CD14-positive monocyte (primary cell): ENCODE results near the gene ZNF740. TPM values are rescaled to one million over a fixed set of nuclear protein-coding genes. Genes with fewer than 3 reads are reported as not detected.

Experiments used
- DNase-seq, 3 donors: peaks; one replicate each; pipeline ENCODE4 v3.0.0-alpha.2; 2011 to 2022
- H2AFZ ChIP-seq: 2 replicates; pipeline ENCODE4 v1.6.0; 2012; ENCODE audit warnings: mild to moderate bottlenecking, low read depth, low read length, inconsistent platforms; ENCODE audit not compliant: insufficient read depth, poor library complexity, severe bottlenecking
- H3K27ac ChIP-seq, 2 donors: 1 replicate in 1 of 2; 2 replicates in 1 of 2; pipeline ENCODE4 v1.5.1; 2012 to 2013; ENCODE audit warnings: low read length in 2 of 2, control low read depth in 1 of 2, inconsistent platforms in 1 of 2, low read depth in 1 of 2, mild to moderate bottlenecking in 1 of 2
- H3K27me3 ChIP-seq, 2 donors: one replicate each; pipeline versions ENCODE4 v1.6.0 to v1.6.1; 2011 to 2013; ENCODE audit warnings: low read length in 2 of 2; ENCODE audit not compliant: control insufficient read depth in 2 of 2, insufficient read depth in 2 of 2
- H3K36me3 ChIP-seq, 2 donors: replicated peaks in 1 of 2; 1 replicate in 1 of 2; 2 replicates in 1 of 2; pipeline versions ENCODE4 v1.5.1 to v1.6.1; 2012 to 2013; ENCODE audit warnings: low read length in 2 of 2, control low read depth in 1 of 2, inconsistent platforms in 1 of 2, mild to moderate bottlenecking in 1 of 2; ENCODE audit not compliant: insufficient read depth in 2 of 2, control insufficient read depth in 1 of 2
- H3K4me1 ChIP-seq, 2 donors: 1 replicate in 1 of 2; 2 replicates in 1 of 2; pipeline versions ENCODE4 v1.5.1 to v1.6.1; 2012 to 2013; ENCODE audit warnings: low read length in 2 of 2, control low read depth in 1 of 2, inconsistent platforms in 1 of 2, mild to moderate bottlenecking in 1 of 2, moderate library complexity in 1 of 2; ENCODE audit not compliant: insufficient read depth in 2 of 2, control insufficient read depth in 1 of 2
- H3K4me2 ChIP-seq: replicated peaks from 2 replicates; pipeline ENCODE3; 2012; ENCODE audit warnings: low read length, moderate library complexity, mild to moderate bottlenecking; ENCODE audit not compliant: poor library complexity, severe bottlenecking; ENCODE audit errors: extremely low read depth
- H3K4me3 ChIP-seq, 3 experiments: fragments of 200-600 bp in 1 of 3; sonication (generic) in 1 of 3; replicated peaks in 1 of 3; 1 replicate in 2 of 3; 2 replicates in 1 of 3; pipeline ENCODE4 v1.5.1; 2011 to 2013; ENCODE audit warnings: low read length in 3 of 3, mild to moderate bottlenecking in 3 of 3, control low read depth in 2 of 3, low read depth in 2 of 3, inconsistent platforms in 1 of 3, moderate library complexity in 1 of 3
- H3K79me2 ChIP-seq: 2 replicates; pipeline ENCODE4 v1.6.0; 2012; ENCODE audit warnings: mild to moderate bottlenecking, control low read depth, inconsistent platforms, low read length, moderate library complexity; ENCODE audit not compliant: insufficient read depth
- H3K9ac ChIP-seq: 2 replicates; pipeline ENCODE4 v1.6.0; 2017; ENCODE audit warnings: low read length, mild to moderate bottlenecking; ENCODE audit not compliant: insufficient read depth, poor library complexity, severe bottlenecking
- H3K9me3 ChIP-seq, 2 donors: replicated peaks in 1 of 2; 1 replicate in 1 of 2; 2 replicates in 1 of 2; pipeline versions ENCODE4 v1.5.1 to v1.6.1; 2012 to 2013; ENCODE audit warnings: low read length in 2 of 2, control low read depth in 1 of 2; ENCODE audit not compliant: control insufficient read depth in 1 of 2, insufficient read depth in 1 of 2
- H4K20me1 ChIP-seq: 2 replicates; pipeline ENCODE4 v1.6.0; 2012; ENCODE audit warnings: mild to moderate bottlenecking, low read length, control low read depth, moderate library complexity; ENCODE audit not compliant: insufficient read depth
- H3K27ac Mint-ChIP-seq, 7 donors: one replicate each; pipeline ENCODE4 v1.8.0; 2020; ENCODE audit warnings: mild to moderate bottlenecking in 7 of 7, mixed read lengths in 7 of 7, moderate library complexity in 6 of 7, inconsistent platforms in 2 of 7
- H3K27me3 Mint-ChIP-seq, 3 donors: one replicate each; pipeline ENCODE4 v1.8.0; 2021 to 2022; ENCODE audit warnings: low read depth in 3 of 3, mild to moderate bottlenecking in 3 of 3, mixed read lengths in 3 of 3, moderate library complexity in 3 of 3, inconsistent platforms in 1 of 3
- H3K36me3 Mint-ChIP-seq, 2 donors: one replicate each; pipeline ENCODE4 v1.8.0; 2020; ENCODE audit warnings: mixed read lengths in 2 of 2, inconsistent platforms in 1 of 2, mild to moderate bottlenecking in 1 of 2
- H3K4me1 Mint-ChIP-seq: one replicate; pipeline ENCODE4 v1.8.0; 2020; ENCODE audit warnings: mild to moderate bottlenecking, mixed read lengths
- H3K4me3 Mint-ChIP-seq, 2 donors: one replicate each; pipeline ENCODE4 v1.8.0; 2020; ENCODE audit warnings: mild to moderate bottlenecking in 2 of 2, mixed read lengths in 2 of 2, moderate library complexity in 1 of 2
- H3K9me3 Mint-ChIP-seq, 7 donors: one replicate each; pipeline ENCODE4 v1.8.0; 2020 to 2022; ENCODE audit warnings: mixed read lengths in 7 of 7, mild to moderate bottlenecking in 6 of 7, moderate library complexity in 6 of 7, inconsistent platforms in 2 of 7
- CTCF ChIP-seq: fragments of 200-600 bp; IDR thresholded peaks from one replicate; pipeline ENCODE4 v1.8.0; 2022; ENCODE audit warnings: antibody characterized with exemption, mild to moderate bottlenecking
- WGBS: methylation state at CpG from one replicate; pipeline ENCODE4 v1.1.5; 2013; ENCODE audit warnings: missing lambda C conversion rate; ENCODE audit not compliant: insufficient coverage; 5-methylcytosine and 5-hydroxymethylcytosine counted together
- intact Hi-C, 2 donors: fragments of 100-400 bp; cut with micrococcal nuclease; formaldehyde crosslinking; loops; one replicate each; pipeline versions ENCODE4 v1.15.0 to v1.15.1; 2023
- polyA plus RNA-seq, 3 donors: library from polyadenylated mRNA; depleted of rRNA in 1 of 3; unstranded in 2 of 3; stranded (reverse) in 1 of 3; fragments of 300-500 nt in 2 of 3; fragments of >200 nt in 1 of 3; fragmentation: Illumina TruSeq in 2 of 3; gene quantifications; 1 replicate in 2 of 3; 2 replicates in 1 of 3; pipeline ENCODE4 v1.2.3, GENCODE V29; 2012 to 2021

ZNF740 gene
- polyA plus RNA-seq, 3 donors: 0.74 to 15.4 (median 1.3) TPM

DNA sequence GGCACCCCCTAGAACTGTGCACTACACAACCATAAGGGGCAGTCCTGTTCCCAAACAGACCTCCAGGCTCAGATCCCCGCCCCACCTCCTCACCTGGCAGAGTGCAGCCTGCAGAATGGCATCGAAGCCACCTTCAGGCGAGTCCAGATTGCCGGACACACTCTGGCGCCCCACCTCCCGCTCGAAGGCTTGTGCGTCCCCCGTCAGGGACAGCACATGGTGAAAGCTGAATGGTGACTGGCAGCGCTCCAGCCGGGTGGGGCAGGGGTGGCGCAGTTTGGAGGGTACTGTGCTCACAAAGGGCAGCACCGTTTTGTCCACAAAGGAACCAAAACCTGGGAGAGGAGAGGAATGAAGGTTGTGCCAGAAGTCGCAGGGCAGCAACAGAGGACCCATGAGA lies 16.0 kb downstream of the ZNF740 start:
- intact Hi-C loops: loop anchor here (5.0 kb wide), 1 partner anchor 129 kb away; no protein-coding TSS in a partner anchor

DNA sequence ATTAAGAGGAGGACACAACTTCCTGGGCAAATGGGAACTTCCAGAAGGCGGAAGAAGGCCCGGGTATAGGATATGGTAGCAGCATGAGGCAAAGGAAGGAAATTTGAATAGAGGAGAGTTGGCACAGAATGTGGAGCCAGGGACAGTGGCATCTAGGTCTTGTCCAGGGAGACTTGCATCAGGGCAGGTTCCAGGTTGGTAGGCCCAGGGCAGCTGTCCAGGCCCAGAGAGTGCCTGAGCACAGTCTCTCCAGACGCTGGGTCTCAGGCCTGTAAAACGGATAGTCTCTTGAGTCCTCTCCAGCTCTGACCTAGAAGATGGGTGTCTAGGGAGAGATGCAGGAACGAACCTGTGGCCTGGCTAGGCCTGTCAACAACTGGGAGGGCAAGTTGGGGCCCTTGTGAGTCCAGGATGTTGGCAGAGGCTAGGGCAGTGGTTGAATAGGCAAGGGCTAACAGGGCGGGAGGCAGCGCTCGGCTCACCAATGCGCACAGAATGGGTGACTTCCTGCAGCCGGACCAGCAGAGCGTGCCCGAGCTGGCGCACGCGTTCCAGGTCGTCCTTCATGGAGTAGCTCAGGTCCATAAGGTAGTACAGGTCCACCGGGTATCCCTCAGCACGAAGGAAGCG lies 16.6 kb downstream of the ZNF740 start:
- Histone ChIP-seq H3K9ac (no peak overlapping the region), H3K4me3 (no peak overlapping the region), H3K36me3 (peaks cover 20 to 52% of the 10 kb centered on the region in 2 donors), H3K4me2 (no peak overlapping the region), H3K9me3 (no peaks in the 10 kb centered on the region), H3K4me1 (peaks cover 25 to 30% of the 10 kb centered on the region in 2 donors), H3K27me3 (no peaks in the 10 kb centered on the region), H4K20me1 (no peaks in the 10 kb centered on the region), H3K79me2 (no peaks in the 10 kb centered on the region), H3K27ac (no peak overlapping the region), H2AFZ (peak overlapping the region; percentile 57)
- no peaks in the 10 kb centered on the region for H3K9me3 Mint-ChIP-seq
- peaks cover 9 to 17% (median 17%) of the 10 kb centered on the region in 3 donors for H3K27me3 Mint-ChIP-seq
- peaks cover 55 to 57% of the 10 kb centered on the region in 2 donors for H3K36me3 Mint-ChIP-seq
- DNase-seq: no peak
- H3K4me3 Mint-ChIP-seq: peak overlapping the region in 1 of 2 donors; percentile 35
- intact Hi-C loops: loop anchor here (1.0 to 5.0 kb wide), 2 partner anchors 38 to 130 kb away; no protein-coding TSS in a partner anchor
- WGBS: 85% methylated on average over 19 of the region's 19 CpGs
- H3K27ac Mint-ChIP-seq: no peak overlapping the region
- TF ChIP-seq CTCF: no peak
- peaks cover 34% of the 10 kb centered on the region for H3K4me1 Mint-ChIP-seq

More for the DNA sequence above, 16.0 kb downstream of the ZNF740 start:
- Histone ChIP-seq H3K79me2 (no peaks in the 10 kb centered on the region), H2AFZ (no peak overlapping the region), H3K4me3 (no peak overlapping the region), H3K36me3 (peaks cover 26 to 58% of the 10 kb centered on the region in 2 donors), H3K9ac (no peak overlapping the region), H3K27me3 (no peaks in the 10 kb centered on the region), H3K27ac (no peak overlapping the region), H4K20me1 (peaks cover 2% of the 10 kb centered on the region), H3K9me3 (no peaks in the 10 kb centered on the region), H3K4me1 (peaks cover 25 to 27% of the 10 kb centered on the region in 2 donors), H3K4me2 (no peak overlapping the region)
- H3K9me3 Mint-ChIP-seq: no peaks in the 10 kb centered on the region
- TF ChIP-seq CTCF: no peak
- peaks cover 61 to 64% of the 10 kb centered on the region in 2 donors for H3K36me3 Mint-ChIP-seq
- H3K27me3 Mint-ChIP-seq: peaks cover 9 to 17% (median 15%) of the 10 kb centered on the region in 3 donors
- DNase-seq: no peak
- H3K4me1 Mint-ChIP-seq: peaks cover 34% of the 10 kb centered on the region
- H3K27ac Mint-ChIP-seq: peak overlapping the region in 1 of 7 donors; percentile 83
- WGBS: 89% methylated on average over 10 of the region's 14 CpGs
- H3K4me3 Mint-ChIP-seq: peak overlapping the region in 1 of 2 donors; percentile 35
